ENCODE results near the gene NXPE3. TPM values are rescaled to one million over a fixed set of nuclear protein-coding genes. Genes with fewer than 3 reads are reported as not detected.

The NXPE3 gene
- total RNA-seq, 1 donor from 2014 or later, result 15.5 TPM

- no peak for DNase-seq (ENCODE audit: low read depth, low spot score)
Measured at GRCh38 chr3:101873619-101874018, 94.6 kb downstream of the NXPE3 start.

- DNase-seq (ENCODE audit: low read depth, low spot score), result no peak
Measured at GRCh38 chr3:101876142-101876541, 97.1 kb downstream of the NXPE3 start.

Other genes starting within 250 kb of the NXPE3 start
- 38.8 and 39.9 TPM in 2 replicates for gene TRMT10C, start 217.3 kb upstream of the NXPE3 start, total RNA-seq
- gene PCNP, start 205.0 kb upstream of the NXPE3 start, total RNA-seq, result 80.3 and 97.8 TPM in 2 replicates
- 18.4 and 29.8 TPM in 2 replicates for gene ZBTB11, start 102.1 kb upstream of the NXPE3 start, total RNA-seq
- 2,722 and 3,066 TPM in 2 replicates for gene RPL24, start 92.5 kb upstream of the NXPE3 start, total RNA-seq
- 8.5 and 17.7 TPM in 2 replicates for gene CEP97, start 54.6 kb upstream of the NXPE3 start, total RNA-seq
- 16.5 and 22.4 TPM in 2 replicates for gene NFKBIZ, start 70.3 kb downstream of the NXPE3 start, total RNA-seq